ENCODE data around the gene LDLRAD3.

The LDLRAD3 gene

DNA sequence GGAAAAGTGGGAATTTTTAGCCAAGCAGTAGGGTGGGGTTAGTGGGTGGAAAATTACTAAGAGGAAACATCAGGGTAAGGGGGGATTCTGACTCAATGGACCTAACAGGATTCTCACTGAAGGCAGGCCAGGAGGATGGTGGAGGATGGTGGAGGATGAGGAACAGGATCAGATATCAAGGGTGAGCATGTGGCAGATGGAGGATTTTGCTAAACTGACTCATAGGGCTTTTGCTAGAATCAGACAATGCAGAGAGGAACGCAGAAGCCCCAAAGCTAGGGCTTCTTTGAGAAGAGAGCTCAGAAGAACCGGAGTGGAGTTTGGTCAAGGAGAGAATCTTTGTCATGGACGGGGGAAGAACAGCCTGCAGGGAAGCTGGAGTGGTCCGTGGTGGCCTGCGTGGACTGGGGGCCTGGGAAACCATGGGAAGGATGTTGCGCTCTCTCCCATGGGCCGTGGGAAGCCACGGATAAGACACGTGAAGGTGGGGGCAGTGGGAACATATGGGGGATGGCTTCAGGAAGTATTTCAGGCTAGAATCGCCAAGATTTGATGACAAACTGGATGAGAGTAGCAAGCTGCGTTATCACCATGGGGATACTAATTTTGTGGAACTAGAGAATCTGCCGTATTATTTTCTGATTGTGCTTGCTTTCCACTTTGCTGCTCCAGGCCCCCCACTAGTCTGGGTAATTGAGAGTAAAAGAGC lies 165.2 kb downstream of the LDLRAD3 start:
- DNase-seq: no peak

DNA sequence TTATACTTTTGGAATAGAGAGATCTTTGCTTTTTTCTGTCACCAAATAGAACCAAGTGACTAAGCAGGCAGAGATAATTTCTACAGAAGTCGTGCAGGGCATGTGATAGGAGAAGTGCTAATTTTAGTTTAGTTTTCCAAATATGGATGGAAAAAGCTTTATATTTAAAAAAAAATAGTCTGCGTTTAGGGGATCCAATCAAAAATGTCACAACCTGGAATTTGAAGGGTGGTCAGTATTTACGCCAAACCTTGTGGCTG lies 165.7 kb downstream of the LDLRAD3 start:
- DNase-seq: no peak

DNA sequence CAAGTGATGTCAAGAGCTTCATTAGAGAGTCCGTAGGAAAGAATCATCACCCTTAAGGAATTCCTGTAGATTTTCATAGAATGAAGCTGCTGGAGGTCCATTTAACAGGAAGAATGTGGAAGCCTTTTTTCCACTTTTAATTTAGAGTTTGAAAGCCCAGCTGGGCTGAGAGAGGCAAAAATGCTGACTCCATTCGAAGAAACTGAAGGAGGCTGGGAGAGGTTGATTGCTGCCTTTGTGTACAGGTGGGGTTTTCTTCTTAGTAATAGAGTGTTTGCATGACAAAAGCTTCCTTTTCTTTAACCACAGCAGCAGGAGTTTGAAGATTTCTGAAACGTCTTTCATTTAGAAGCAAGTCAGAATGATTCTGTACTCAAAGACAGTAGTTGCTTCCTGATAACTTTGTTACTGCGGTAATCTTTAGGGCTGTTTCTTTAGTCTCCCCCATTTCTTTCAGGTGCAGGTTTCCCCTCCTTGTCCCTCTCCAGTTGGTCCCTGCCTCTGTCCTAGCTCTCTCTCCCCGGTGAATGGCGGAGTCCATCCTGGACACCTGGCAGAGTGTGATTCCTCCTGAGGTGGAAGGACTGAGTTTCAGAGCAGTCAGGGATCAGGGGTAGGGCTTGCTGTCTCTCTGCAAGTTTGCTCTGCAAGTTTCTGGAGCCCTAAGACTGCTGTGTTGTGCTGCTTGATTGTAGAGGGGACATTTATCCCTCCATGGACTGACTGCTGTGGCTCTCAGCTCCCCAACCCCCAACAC lies 166.2 kb downstream of the LDLRAD3 start:
- DNase-seq: no peak

DNA sequence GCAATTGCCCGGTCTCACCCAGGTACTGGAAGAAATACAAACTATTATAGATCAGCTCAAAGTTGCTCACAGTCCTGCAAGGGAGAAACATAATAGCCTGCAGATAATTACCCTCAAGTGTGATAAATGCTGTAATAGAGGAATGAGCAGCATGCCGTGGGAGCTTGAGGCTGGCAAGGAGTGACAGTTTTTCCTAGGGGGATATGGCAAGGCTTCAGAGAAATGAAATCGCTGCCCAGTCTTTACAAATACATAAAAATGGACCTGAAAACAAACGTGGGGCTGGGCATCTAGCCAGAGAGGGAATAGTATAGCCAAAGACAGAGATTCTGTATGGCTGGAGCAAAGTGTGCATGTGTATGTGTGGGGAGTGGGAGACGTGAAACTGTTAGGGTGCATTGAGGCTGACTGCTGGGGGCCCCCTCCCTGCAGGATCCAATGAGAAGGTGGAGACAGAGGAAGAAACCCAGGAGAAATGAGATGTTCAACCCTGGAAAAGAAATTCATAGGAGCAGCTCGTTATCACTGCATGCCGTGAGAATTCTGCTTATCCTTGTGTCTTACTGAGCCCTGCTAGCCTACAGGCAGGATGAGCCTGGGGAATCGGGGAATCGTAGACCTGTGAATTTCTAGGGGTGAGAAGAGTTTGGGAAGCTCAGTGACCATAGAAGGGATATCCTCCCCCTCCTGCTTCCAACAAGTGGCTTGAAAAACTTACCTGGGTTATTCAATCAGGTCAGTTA lies 167.0 kb downstream of the LDLRAD3 start:
- no peak for DNase-seq

DNA sequence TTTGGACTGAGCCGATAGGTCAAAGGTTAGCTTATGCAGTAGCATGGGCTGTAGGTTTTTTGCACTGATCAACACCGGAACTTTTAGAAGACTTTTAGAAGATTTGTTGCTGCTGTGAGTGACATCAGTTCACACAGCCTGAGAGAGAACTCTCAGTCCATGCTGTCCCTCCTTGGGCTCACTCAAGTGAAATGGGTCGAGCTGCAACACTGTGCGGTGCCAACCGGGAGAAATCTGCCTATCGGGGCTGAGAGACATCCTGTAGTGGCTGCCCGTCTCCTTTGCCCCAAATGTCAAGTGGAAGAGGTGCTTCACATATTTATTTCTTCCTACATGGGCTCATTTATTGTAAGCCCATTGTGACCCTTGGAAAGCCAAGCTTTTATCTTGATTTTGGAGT lies 170.2 kb downstream of the LDLRAD3 start:
- no peak for DNase-seq

DNA sequence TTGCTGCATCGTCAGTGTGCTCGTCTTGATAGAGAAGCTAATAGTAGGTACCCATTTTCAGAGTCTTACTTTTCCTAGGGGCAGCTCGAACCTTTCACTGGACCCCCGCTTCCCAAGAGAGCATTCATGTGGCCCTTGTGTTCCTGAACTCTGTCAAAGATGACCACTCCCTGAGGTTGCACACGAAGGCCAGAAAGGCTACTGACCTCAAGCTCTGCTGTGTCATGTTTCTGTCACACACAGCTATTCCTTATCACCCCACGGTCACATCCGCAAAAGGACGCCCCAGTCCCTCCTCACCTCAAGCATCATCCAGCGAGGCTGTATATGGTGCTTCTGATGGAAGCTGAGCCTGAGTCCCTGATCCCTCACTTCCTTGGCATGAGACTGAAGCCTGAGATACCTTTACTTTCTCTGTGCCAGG lies 171.5 kb downstream of the LDLRAD3 start:
- no peak for DNase-seq

DNA sequence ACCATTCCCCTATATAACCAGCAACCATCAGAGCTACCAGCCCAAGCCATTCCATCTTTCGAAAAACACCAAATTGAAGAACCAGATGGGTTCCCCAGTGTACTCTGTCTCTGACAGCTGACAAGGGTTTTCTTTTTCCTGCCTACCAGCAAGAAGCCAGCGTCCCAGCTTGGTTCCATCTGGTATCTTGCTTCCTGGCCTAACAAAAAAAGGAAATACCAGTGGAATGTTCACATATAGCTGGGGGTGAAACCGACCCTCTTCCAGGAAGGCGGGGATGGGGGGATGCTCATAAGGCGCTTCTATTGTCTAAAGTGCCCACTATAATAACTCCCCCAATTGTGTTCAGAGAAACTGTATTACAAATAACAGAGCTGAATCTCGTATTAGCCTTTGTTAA lies 172.3 kb downstream of the LDLRAD3 start:
- DNase-seq: no peak

DNA sequence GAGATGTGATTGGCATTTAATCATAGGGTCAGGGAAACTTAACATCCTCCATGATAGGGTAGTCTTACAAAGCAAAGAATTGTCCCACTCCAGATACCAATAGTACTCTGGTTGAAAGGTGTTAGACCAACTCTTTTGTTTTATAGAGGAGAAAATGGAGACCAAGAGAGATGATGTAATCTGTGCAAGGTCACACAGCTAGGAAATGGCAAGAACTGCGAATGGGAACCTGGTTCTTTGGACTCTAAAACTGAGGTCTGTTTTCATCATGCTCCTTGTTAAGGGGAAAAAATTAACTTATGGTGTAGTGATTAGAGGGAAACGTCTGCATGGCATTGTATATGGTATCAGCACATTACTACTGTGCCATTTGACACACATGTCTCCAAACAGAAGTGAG lies 174.2 kb downstream of the LDLRAD3 start:
- no peak for DNase-seq

DNA sequence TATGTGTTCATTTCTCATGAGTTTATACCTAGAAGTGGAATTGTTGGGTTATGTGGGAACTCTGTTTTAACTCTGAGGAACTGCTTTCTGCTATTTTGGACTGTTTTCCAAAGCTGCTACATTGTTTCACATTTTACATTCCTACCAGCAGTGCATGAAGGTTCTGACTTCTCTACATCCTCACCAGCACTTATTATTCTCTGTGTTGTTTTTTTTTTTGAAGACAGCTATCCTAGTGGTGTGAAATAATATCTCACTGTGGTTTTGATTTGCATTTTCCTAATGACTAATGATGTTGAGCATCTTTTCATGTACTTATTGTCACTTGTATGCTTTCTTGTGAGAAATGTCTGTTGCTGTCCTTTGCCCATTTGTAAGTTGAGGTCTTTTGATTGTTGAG lies 175.4 kb downstream of the LDLRAD3 start:
- no peak for DNase-seq

DNA sequence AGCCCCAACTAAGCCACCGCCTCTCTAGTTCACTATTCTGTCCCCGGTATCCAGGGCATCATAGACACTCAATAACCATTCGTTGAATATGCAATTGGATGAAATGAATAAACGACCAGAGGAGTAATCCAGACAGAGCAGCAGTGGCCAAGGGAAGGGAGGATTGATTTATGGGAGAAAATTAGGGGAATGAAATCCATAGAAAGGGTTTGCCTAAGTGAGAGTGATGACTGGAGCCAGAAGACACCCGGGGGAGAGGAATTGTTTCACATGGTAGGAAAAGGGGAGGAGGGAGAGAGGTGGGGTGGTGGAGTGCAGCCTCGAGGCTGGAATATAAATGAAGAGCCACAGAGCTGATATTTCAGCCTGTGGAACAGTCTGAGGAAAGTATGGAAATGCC lies 177.2 kb downstream of the LDLRAD3 start:
- no peak for DNase-seq

DNA sequence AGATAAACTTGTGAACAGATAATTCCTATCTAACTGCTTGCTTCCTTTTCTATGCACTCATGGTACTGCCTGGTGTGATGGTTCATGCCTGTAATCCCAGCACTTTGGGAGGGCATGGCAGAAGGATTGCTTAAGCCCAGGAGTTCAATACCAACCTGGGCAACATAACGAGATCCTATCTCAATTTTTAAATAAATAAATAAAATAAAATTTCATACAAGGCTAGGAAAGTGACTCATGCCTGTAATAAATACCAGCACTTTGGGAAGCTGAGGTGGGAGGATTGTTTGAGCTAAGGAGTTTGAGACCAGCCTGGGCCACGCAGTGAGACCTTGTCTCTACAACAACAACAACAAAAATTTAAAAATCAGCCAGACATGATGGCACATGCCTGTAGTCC lies 178.8 kb downstream of the LDLRAD3 start:
- no peak for DNase-seq

DNA sequence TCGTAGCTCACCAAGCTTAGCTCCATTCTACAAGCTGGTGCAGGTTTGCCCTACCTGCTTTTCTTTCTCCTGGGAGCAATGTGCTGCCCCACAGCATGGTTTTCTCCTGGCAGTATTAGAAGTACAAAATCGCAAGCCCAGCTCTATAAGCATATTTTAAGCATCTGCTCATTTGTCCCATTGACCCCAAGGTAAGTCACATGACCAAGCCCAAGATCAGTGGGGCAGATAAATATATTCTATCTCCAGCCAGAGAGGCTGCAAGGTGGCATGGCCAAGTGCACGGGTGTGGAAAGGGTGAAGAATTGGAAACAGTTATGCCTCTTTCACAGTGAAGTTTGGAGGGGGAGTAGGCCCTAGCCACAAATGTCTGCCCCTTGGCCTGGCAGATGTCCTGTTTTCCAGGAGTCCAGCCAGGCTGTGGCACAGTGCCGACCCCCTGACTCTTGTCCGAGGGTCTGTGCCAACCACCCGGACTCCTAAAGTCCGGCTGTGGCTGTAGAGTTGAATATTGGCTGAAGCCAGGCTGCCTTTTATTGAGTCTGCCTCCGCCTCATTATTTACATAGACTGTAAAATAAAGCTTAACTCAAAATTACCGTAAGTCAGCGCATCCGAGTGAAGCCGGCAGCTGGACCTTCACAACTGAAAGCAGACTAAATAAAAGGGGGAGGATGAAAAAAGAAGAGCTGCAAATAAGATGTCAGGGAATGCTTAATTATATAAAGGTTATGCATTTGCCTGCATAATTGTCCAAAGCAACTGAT lies 179.7 kb downstream of the LDLRAD3 start:
- DNase-seq: no peak

DNA sequence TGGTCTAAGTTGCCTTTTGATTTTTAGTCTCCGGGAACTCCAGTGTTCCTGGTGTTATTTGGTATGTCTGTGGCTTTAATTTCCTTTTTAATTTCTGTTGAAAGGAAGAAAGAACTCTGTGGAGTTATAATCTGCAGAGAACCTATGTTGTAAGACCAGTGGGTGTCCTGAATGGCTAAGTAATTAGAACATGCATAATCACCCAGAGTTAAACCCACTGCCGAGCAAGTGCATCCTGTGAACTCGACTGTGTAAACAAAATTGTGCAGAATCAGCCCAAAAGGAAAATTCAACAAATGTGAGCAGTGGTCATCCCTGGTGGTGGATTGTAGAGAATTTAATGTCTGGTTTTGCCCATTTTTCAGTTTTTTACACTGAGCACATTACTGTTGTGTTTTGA lies 182.8 kb downstream of the LDLRAD3 start:
- DNase-seq: no peak

DNA sequence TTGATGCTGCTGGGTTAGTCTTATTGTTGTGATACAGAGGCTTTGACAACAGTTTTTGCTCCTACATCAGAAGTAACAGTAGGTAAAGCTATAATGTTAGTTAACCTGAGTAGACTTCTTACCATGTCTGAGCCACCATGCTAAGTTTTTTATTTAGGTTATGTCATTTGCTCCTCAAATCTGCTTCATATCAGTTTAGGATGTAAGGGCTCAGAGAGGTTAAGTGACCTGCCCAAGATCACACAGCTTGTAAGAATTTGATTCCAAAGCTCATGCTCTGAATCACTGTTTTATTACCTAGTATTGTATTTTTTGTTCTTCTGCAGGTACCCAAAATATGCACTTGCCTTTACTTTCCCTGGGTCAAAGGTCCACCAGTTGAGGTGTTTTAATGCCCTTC lies 183.7 kb downstream of the LDLRAD3 start:
- no peak for DNase-seq

DNA sequence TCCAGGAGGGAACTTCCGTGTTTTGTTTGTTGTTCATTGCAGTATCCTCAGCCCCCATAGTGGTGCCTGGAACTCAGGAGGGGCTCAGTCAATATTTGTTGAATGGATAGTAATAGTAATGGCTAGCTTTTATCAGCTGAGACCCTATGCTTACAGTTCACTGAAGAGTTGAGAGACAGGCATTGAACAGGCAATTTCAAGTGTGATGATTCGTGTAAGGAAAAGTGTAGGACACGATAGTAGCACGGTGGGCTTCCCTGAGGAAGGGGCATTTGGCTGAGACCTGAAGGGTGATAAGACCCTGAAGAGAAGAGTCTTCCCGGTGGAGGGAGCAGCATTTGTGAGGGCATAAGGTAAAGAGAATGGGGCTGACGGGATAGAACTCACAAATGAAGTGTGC lies 186.1 kb downstream of the LDLRAD3 start:
- DNase-seq: no peak

DNA sequence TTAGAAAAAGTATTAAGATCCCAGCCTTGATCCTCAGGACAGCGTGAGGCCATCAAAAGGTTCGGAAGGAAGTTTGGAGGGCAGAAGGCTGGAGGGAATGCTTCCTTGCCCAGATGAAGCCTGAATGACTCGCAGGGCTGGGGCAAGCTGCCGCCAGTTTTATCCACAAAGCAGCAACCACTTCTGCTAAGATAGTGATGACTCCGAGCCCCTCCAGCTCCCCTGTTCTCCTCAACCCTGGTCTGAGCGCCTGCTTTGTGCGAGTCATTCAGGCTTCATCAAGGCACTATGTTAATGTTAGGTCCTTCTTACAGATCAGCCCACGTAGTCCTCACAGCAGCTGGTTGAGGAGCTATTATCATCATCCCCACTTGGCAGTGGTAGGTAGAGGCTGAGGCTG lies 186.5 kb downstream of the LDLRAD3 start:
- no peak for DNase-seq

DNA sequence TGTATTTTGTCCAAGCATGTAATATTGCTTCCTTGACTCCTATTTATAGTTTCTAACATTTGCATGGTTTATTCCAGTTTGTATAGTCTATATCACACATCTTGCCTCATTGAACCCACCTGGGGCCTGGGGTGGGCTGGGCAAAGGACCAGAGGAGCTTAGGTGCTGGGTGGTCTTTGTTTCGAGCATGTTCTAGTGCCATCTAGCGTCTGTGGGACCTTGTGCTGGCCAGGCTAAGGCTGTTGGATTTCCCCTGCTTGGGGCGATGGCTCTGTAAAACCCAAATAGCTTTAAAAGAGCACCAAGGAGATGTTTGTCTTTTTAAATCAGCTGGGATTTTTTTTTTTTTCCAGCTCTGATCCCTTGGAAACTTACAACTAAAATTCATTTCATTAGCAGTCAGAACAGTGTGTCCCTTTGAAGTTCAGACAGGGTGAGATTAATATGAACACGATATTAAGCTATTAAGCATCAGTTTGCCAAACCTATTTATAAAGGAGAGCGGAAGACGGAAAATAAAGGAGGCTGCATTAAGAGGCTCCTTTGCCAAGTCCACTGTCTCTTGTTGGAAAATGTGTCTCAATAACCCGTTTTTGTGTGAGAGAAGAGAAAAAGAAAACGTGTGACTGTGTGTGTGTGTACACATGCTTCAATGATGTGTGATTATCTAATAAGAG lies 188.0 kb downstream of the LDLRAD3 start:
- no peak for DNase-seq

DNA sequence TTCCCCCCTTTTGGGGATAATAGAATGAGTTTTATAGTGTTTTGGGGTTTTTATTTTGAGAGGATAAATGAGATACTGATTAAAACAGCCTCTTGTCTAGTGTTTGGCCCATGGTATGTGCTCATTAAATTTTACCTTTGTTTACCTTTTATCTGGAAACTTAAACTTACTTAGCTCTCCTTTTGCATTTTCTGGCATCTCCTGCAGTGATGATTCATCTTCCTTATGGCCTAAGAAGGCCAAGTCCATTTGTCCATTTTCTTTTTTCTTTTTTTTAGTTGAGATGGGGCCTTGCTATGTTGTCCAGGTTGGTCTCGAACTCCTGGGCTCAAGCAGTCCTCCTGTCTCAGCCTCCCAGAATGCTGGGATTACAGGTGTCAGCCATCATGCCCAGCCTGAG lies 189.1 kb downstream of the LDLRAD3 start:
- DNase-seq: no peak

DNA sequence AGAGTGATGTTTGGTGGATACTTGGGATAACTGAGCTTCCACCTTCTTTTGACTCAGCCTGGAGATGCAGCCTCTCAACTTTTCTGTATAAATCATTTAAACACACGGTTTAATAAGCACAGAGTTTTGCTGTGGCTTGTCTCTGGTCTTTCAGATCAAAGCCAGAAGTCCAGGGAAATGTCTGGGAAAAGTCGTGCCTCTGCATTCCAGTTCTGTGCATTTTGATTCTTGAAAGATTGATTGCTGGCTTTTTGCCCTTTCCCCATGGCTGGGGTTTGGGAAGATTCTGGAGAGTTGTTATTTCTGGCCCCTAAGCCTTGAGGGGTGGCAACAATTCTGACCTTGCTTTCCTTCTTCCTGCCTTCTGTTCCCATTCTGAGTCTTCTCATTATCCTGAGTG lies 191.2 kb downstream of the LDLRAD3 start:
- DNase-seq: no peak

DNA sequence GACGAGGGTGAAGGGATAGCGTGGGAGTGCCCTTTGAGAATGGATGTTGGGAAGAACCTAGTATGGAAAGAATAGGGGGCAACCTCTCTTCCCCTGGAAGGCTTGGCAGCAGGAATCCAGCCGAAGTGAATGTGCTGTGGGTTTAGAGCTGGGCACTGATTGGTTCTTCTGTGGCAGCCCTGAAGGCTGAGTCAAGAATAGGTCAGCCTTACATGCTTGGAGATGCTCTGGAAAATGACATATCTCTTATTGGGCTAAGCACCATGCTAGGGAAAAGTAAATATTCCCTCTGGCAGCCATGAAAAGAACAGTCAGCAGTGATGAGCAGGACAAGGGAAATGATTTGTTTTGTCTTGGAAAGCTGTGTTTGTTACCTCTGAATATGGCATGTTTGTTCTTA lies 195.9 kb downstream of the LDLRAD3 start:
- DNase-seq: no peak

DNA sequence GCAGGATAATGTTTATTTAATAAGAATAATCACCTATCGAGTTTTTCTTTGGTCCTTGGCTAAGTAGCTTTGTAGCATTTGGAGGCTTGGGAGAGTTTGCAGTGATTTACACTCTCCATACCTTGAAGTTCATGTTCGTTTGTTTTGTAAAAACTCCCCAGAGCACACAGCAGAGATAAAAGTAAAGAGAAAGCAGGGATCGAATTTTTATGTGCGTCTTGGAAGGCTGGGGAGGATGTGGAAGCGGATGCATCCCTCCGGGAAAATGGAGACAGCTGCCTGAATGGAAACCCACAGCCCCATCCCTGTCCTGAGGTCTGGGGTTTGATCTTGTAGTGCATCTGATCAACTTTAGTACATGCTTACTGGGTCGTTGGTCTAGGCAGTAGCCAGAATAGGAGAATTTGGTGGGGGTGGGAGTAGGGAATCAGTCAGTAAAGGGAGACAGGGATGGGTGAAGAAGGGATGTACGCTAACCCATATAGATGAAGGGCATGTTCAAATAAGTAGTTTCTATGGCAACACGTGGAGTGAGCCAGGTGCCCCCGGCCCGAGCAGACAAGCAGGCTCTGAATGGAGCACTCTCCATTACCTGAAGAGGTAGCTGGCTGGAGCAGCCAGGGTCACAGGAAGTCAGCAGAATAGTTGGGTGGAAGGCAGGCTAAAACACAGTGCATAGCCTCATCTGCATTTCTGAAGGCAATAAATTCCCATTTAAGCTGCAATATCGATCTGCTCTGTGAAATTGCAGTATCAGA lies 197.5 kb downstream of the LDLRAD3 start:
- no peak for DNase-seq

DNA sequence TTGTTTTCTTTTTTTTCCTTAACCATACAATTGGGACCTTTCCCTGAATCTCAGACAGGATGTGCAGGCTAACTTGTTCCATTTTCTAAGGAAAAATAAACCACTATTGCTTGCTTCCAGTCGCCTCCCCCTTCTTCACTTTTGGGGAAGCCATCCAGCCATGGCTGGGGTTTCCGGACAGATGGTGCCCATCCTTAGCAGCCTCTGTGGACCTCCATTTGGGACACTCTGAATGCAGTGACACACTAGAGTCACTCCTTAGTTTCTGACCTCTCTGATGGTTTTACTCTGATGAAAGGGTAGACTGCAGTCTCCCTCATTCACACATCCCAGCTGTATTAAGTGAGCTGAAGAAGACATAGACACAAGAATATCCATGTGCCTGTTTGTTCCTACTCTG lies 198.1 kb downstream of the LDLRAD3 start:
- no peak for DNase-seq

Measured in GOT3 (cell line).